Measurements from ENCODE around the gene SRCAP. TPM values are rescaled to one million over a fixed set of nuclear protein-coding genes. Genes with fewer than 3 reads are reported as not detected.
A peak's percentile ranks its signal among the peaks of the same experiment; 100 is the strongest.
"Not testable (repeated sequence)": the region's sequence is repeated elsewhere in the genome, so short reads cannot be mapped to it uniquely, and the experiment has no call there.

Gene SRCAP
- total RNA-seq, 1 donor from 2014 or later, result 35.6 TPM

DNA sequence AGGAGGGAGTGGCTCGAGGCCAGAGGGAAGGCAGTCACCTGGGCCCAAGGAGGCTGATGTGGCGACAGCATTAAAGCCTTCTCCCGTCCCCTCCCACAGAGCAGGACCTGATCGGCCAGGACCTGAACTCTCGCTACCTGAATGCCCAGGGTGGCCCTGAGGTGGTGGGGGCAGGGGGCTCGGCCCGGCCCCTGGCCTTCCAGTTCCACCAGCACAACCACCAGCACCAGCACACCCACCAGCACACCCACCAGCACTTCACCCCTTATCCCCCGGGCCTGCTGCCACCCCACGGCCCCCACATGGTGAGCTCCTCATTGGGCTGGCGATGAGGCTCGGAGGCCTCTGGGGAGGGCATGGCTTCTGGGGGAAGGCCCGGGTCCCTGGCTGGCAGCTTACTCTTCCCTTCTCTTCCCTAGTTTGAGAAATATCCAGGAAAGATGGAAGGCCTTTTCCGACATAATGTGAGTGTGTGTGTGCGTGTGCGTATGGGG lies 34.3 kb upstream of the SRCAP start:
- DNase-seq, result no peak

- no peak for DNase-seq
Observed at GRCh38 chr16:30665155-30665829, 33.7 kb upstream of the SRCAP start.

DNA sequence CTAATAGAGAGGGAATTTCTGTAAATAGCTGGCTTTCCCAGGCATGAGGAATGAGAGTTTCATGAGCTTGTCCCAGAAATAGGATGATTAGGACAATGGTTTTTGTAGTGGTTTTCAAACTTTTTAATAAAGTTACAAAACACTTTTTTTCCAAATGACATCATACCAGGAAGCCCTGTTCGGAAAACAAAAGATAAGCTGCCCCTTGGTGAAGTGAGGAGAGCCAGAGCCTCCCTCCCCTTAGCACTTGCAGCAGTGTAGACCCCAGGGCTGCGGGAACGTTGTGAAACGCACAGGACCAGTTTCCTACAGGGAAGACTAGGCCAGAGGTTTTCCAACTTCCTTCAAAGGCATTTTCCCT lies 33.2 kb upstream of the SRCAP start:
- no peak for DNase-seq

- no peak for DNase-seq
Observed at GRCh38 chr16:30666681-30667080, 32.3 kb upstream of the SRCAP start.

DNA sequence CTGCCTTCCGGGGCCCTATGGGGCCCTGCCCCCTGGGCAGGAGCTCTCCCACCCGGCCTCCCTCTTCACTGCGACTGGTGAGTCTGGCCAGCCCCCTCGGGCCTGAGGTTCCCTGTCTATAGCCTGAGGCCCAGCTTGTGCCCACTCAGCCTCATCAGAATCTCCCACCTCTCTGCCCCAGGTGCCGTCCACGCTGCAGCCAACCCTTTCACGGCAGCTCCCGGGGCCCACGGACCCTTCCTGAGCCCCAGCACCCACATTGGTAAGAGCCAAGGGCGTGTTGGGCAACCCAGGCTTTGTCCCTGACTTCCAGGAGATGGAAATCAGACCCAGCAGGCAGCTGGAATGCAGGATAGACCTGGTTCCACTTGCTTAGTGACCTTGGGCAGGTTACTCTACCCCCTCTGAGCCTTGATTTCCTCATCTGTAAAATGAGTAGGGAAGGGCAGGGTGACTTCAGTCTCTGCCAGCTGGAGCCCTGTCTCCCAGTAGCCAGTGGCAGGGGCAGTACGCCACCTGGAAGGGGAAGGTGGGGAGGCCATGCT lies 31.5 kb upstream of the SRCAP start:
- no peak for DNase-seq

DNA sequence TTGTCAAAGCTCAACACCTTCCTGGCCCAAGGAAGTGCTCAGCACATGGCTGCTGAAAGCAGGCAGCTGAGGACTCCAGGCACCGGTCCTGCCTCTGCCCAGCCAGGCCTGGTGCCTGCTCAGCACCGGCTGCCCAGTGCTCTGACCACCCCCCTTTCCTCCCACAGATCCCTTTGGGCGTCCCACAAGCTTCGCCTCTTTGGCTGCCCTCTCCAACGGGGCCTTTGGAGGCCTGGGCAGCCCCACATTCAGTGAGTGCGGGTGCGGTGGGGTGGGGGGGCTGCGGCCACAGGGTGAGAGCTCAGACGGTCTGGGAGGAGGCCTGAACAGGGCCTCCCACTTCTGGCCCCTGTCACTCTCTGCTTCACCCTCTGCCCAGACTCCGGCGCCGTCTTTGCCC lies 30.6 kb upstream of the SRCAP start:
- DNase-seq, result no peak

DNA sequence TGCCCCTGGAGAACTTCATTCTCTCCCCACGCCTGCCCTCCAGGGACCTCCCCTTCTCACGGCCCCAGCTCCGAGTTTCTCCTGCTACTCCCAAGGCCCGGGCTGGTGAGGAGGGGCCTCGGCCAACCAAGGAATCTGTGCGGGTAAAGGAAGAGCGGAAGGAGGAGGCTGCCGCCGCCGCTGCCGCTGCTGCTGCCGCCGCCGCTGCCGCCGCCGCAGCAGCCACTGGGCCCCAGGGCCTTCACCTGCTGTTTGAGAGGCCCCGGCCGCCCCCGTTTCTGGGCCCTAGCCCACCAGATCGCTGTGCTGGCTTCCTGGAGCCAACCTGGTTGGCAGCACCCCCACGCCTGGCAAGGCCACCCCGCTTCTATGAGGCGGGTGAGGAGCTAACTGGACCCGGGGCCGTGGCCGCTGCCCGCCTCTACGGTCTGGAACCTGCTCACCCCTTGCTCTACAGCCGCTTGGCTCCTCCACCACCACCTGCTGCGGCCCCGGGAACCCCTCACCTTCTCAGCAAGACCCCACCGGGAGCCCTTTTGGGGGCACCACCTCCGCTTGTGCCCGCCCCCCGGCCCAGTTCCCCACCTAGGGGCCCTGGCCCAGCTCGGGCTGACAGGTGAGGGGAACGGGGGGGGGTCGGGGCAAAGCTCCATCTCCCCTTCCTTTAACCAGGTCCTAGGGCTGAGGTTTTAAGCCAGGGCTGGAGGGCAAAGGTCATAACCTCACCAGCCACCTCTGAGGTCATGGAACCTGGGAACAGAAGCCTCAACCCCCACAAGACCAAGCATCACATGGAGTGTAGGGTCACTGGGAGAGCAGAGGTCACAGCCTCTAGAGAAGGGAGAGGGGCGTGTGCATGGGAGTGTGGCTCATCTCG lies 29.7 kb upstream of the SRCAP start:
- DNase-seq, result no peak

- no peak for DNase-seq
Observed at GRCh38 chr16:30669903-30670824, 28.8 kb upstream of the SRCAP start.

GRCh38 chr16:30675143-30675542 lies 23.8 kb upstream of the SRCAP start:
- DNase-seq, result no peak

- DNase-seq, result no peak
Observed at GRCh38 chr16:30677931-30678585, 20.9 kb upstream of the SRCAP start.

DNA sequence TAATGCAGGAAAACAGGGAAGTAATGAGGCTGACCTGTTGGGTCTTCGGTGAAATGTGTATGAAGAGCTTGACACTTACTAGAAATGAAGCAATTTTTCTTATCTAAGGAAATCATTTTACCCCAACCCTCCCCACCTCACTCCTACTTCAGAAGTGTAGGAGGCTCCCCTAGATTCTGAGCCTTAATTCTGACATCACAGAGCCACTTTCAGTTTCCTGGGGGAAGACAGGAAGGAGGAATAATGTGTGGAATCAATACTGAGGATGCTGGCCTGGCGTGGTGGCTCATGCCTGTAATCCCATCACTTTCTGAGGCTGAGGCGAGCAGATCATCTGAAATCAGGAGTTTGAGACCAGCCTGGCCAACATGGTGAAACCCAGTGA lies 20.4 kb upstream of the SRCAP start:
- no peak for DNase-seq

DNA sequence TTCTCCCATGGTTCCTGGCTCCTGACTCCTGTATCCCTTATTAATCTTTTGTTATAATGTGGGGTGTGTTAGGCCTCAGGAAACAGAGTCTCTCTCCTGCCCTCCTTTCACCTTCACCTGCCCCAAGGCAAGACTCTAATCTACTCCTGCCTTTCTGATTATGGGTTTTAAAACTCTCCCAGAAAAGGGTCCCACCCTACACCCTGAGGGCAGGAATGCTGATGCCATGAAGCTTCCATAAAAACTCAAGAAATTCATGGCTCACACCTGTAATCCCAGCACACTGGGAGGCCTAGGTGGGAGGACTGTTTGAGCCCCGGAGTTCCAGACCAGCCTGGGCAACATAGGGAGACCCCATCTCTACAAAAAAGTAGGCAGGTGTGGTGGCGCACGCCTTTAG lies 18.6 kb upstream of the SRCAP start:
- no peak for DNase-seq

DNA sequence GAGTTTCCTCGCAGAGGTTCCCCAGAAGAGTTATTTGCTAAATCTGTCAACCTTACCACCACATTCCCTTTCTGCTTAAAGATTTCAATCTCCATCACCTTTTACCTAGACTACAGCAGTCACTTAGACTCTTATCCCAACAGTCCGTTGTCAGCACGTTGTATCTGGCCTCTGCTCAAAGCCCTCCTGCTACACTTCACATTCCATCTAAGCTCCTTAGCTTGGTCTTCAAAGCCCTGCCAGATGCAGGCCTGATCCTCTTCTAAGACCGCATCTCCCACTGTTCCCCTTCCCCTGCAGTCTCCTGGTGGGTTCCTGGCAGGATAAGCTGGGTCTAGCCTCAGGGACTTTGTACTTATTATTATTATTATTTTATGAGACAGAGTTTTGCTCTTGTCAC lies 10.3 kb upstream of the SRCAP start:
- no peak for DNase-seq

DNA sequence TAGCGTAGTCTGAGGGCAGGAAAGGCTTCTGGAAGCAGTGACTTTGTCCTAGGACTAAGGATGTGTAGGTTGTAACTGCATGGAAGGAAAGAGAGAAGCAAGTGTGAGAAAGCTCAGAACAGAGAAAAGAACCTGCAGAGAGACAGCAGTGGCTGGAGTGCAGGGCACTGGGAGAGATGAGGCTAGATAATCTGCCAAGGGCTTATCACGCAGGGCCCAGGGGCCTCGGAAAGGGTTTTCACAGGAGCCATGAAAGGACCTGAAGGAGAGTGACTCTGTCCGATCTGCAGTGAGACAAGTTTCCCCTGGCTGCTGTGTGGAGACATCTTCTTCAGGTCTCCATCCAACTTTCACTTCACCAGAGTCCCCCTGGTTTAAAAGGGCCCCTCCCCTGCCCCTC lies 7.1 kb upstream of the SRCAP start:
- no peak for DNase-seq

DNA sequence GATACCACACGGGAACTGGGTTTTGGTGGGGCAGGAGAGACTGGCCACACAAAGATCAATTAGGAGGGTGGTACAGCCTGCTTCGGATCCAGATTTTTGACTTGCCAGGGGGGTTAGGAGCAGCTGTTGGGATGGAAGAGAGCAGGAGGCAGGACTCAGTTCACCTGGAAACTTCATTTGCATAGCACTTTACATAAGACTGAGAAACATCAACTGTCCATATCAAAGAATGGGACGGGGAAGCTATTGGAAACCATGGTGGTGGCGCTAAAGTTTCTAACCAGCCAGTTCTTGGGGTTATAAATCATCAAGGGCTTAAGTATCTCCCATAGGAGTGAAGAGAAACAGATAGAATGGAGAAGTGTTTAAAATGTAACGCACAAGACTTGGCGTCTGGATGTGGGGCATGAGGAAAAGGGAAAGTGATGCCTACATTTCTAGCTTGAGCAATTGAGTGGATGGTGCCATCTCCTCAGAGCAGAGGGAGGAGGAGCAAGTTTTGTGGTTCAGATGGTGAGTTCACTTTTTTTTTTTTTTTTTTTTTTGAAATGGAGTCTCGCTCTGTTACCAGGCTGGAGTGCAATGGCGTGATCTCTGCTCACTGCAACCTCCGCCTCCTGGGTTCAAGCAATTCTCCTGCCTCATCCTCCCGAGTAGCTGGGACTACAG lies 6.4 kb upstream of the SRCAP start:
- DNase-seq, result no peak

DNA sequence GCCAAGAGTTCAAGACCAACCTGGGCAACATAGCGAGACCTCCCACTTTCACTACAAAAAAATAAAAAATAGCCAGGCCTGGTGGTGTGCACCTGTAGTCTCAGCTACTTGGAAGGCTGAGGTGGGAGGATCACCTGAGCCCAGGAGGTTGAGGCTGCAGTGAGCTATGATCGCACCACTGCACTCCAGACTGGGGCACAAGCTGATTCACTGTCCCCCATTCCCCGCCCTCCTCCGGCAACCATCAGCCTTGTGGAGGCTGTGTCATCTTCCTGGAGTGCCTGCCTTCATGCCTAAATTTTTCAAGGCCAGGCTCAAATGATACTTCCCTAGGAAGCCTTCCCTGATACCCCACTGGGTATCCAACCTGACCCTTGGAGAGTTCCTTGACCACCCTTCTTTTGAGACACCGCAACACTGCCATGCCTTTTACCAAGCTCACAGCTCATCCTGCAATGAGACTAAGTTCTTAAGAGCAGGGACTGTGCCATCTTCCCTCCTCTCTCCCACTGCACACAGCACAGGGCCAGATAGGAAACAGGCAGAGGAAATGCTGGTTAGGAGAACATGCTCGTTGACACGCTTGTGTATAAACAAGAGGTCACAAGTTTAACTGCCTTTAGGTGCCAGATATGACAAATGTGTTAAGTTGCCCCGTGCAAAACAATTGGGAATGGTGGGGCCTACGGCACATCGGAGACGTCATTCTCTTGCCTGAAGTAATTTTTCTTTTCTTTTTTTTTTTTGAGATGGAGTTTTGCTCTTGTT lies 3.9 kb upstream of the SRCAP start:
- no peak for DNase-seq

DNA sequence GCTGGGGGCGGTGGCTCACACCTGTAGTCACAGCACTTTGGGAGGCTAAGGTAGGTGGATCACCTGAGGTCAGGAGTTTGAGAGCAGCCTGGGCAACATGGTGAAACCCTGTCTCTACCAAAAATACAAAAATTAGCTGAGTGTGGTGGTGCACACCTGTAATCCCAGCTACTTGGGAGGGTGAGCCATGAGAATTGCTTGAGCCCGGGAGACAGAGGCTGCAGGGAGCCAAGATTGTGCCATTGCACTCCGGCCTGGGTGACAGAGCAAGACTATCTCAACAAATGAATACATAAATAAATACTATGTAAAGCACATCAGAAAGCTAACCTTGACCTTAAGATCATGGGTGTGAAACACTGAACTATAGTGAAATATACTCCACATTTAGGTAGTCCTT lies 2.3 kb upstream of the SRCAP start:
- not testable (repeated sequence) for DNase-seq

- peak; percentile 7 for DNase-seq
Observed at GRCh38 chr16:30697264-30698138, 1.5 kb upstream of the SRCAP start.

- peak; percentile 99 for DNase-seq
Observed at GRCh38 chr16:30698139-30698815, 694 bp upstream of the SRCAP start.

Measured in tongue (tissue), 2 donors.